ENCODE data around the gene DIAPH3.

- TF ChIP-seq CTCF (IDR thresholded peaks at IDR 0.05) (no peak), POLR2A (IDR thresholded peaks at IDR 0.05) (no peak), EP300 (IDR thresholded peaks at IDR 0.05) (no peak)
Observed at GRCh38 chr13:59738921-59739320, 424.8 kb downstream of the DIAPH3 start.

Measured in sigmoid colon (tissue), 4 donors.